ENCODE measurements around the gene SLC4A5. TPM values are rescaled to one million over a fixed set of nuclear protein-coding genes. Genes with fewer than 3 reads are reported as not detected.

The SLC4A5 gene
- total RNA-seq, 4 donors from 2014 or later = 3.2 to 30.4 (median 4.2) TPM

DNA sequence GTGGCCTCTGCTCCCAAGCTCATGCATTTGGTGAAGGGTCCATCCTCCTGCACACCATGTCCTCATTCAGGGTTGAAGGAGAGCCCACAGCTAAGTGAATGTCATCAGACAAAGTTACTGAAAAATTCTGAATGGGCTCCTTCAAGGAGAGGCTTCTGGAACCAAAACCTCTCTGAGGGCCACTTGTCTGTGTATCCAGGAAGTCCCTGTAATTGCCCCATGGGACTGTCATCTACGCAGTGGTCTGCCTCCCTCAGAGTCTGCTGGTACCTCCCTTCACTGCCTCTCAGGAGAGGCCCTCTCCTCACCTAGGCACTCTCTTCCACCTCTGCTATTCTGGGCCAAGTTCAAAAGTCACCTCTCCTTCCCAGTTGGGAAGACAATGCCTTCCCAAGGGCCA lies 68.0 kb downstream of the SLC4A5 start:
- Histone ChIP-seq H3K4me1 (no peaks in the 10 kb centered on the region), H3K27ac (no peak overlapping the region), H3K36me3 (no peaks in the 10 kb centered on the region), H3K9me3 (no peaks in the 10 kb centered on the region), H3K4me3 (no peak overlapping the region), H3K27me3 (no peaks in the 10 kb centered on the region)
- DNase-seq (ENCODE audit: low spot score in 2 of 2) = no peak
- WGBS = 89% methylated on average over 1 of the region's 1 CpG
- TF ChIP-seq POLR2AphosphoS5 (IDR thresholded peaks at IDR 0.05) = no peak
- TF ChIP-seq EP300 (IDR thresholded peaks at IDR 0.05) = no peak
- no peak for TF ChIP-seq POLR2A (IDR thresholded peaks at IDR 0.05)
- TF ChIP-seq, protein P1, sequence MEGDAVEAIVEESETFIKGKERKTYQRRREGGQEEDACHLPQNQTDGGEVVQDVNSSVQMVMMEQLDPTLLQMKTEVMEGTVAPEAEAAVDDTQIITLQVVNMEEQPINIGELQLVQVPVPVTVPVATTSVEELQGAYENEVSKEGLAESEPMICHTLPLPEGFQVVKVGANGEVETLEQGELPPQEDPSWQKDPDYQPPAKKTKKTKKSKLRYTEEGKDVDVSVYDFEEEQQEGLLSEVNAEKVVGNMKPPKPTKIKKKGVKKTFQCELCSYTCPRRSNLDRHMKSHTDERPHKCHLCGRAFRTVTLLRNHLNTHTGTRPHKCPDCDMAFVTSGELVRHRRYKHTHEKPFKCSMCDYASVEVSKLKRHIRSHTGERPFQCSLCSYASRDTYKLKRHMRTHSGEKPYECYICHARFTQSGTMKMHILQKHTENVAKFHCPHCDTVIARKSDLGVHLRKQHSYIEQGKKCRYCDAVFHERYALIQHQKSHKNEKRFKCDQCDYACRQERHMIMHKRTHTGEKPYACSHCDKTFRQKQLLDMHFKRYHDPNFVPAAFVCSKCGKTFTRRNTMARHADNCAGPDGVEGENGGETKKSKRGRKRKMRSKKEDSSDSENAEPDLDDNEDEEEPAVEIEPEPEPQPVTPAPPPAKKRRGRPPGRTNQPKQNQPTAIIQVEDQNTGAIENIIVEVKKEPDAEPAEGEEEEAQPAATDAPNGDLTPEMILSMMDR (IDR thresholded peaks at IDR 0.05) = no peak

DNA sequence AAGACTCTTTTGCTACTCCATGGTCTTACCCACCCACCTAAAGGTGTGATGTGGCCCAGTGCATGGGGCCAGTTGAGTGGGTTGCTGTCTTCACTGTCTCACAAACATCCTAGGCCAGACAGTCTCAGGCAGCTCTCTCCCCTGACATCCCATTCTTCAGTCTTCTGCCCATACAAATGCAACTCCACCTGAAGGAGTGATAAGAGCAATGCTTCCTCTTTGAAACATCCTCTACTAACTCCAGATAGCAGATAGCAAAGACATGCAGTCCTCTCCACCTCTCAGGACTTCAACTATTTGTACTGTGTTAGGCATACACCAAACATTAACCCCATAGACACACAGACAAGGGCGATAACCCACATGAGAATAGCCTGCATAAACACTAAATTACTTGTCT lies 73.5 kb downstream of the SLC4A5 start:
- TF ChIP-seq EP300 (IDR thresholded peaks at IDR 0.05) (no peak), POLR2AphosphoS5 (IDR thresholded peaks at IDR 0.05) (no peak), POLR2A (IDR thresholded peaks at IDR 0.05) (no peak)
- TF ChIP-seq, protein P1 (IDR thresholded peaks at IDR 0.05) = no peak
- H3K27ac ChIP-seq = no peak overlapping the region
- no peaks in the 10 kb centered on the region for H3K9me3 ChIP-seq
- H3K4me3 ChIP-seq = no peak overlapping the region
- no peak for DNase-seq (ENCODE audit: low spot score in 2 of 2)
- 81% methylated on average over 1 of the region's 1 CpG for WGBS
- H3K36me3 ChIP-seq = peaks cover 3% of the 10 kb centered on the region
- no peaks in the 10 kb centered on the region for H3K27me3 ChIP-seq
- H3K4me1 ChIP-seq = no peaks in the 10 kb centered on the region

DNA sequence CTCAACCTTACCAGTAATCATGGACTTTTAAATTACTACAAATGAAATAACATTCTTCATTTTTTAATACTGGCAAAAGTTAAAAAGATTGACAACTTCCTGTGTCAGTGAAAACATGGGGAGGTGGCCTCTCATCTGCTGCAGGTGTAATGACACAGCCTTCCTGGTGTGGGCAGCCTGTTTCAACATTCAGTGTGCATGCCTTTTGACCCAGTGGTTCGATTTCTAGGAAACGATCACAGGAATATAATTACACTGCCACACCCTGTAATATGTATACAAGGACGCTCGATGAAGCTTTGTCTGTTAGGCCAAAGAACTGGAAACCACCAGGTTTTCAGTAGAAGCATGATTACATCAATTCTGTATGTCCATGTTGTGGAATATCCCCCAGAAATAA lies 76.1 kb downstream of the SLC4A5 start:
- Histone ChIP-seq H3K4me3 (no peak overlapping the region), H3K27ac (no peak overlapping the region), H3K36me3 (peaks cover 3% of the 10 kb centered on the region), H3K4me1 (no peaks in the 10 kb centered on the region), H3K27me3 (no peaks in the 10 kb centered on the region), H3K9me3 (no peaks in the 10 kb centered on the region)
- WGBS = 23% methylated on average over 4 of the region's 4 CpGs
- DNase-seq (ENCODE audit: low spot score in 2 of 2) = no peak
- no peak for TF ChIP-seq POLR2A (IDR thresholded peaks at IDR 0.05)
- TF ChIP-seq, protein P1 (IDR thresholded peaks at IDR 0.05) = peak in 1 of 2 donors; percentile 13

DNA sequence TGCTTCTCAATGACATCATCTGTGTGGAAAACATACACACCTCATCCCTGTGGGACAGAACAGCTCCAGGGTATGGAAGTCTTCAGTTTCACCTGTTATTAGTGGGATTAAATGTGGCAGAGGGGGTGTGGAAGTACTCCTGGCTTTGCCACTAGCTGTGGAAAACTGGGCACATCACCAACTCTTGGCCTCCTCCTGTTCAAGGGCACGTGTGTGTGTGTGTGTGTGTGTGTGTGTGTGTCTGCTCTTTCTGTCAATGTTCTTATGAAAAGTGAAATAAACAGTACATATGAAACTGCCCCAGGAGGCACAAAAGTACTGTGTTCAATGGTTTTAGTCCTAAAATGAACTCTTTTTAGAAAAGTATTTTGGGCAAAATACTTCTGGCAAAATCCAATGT lies 78.9 kb downstream of the SLC4A5 start:
- no peak overlapping the region for H3K4me3 ChIP-seq
- DNase-seq (ENCODE audit: low spot score in 2 of 2) = no peak
- no peaks in the 10 kb centered on the region for H3K27me3 ChIP-seq
- H3K4me1 ChIP-seq = no peaks in the 10 kb centered on the region
- 11% methylated on average over 1 of the region's 1 CpG for WGBS
- H3K36me3 ChIP-seq = peaks cover 3% of the 10 kb centered on the region
- no peak overlapping the region for H3K27ac ChIP-seq
- no peak for TF ChIP-seq POLR2A (IDR thresholded peaks at IDR 0.05)
- no peak for TF ChIP-seq EP300 (IDR thresholded peaks at IDR 0.05)
- no peak for TF ChIP-seq POLR2AphosphoS5 (IDR thresholded peaks at IDR 0.05)
- TF ChIP-seq, protein P1 (IDR thresholded peaks at IDR 0.05) = no peak
- no peaks in the 10 kb centered on the region for H3K9me3 ChIP-seq

DNA sequence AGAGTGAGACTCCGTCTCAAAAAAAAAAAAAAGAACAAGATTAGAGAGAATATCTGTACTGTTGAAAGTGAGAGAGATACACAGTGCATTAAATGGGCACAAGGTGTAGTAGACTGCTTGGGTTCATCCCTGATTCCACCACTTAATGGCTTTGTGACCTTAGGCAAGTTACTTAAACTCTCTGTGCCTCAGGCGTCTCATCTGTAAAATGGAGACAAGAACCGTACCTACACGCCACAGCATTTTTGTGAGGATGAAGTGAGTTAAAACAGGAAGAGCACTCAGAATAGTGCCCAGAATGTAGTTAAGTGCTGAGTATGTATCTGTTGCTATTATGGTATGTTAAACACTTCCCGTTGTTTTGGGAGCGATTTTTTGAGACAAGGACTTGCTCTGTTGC lies 80.5 kb downstream of the SLC4A5 start:
- H3K27me3 ChIP-seq = no peaks in the 10 kb centered on the region
- peaks cover 10% of the 10 kb centered on the region for H3K36me3 ChIP-seq
- TF ChIP-seq POLR2A (IDR thresholded peaks at IDR 0.05) (no peak), POLR2AphosphoS5 (IDR thresholded peaks at IDR 0.05) (no peak), EP300 (IDR thresholded peaks at IDR 0.05) (no peak)
- TF ChIP-seq, protein P1 (IDR thresholded peaks at IDR 0.05) = no peak
- no peaks in the 10 kb centered on the region for H3K4me1 ChIP-seq
- H3K27ac ChIP-seq = no peak overlapping the region
- DNase-seq (ENCODE audit: low spot score in 2 of 2) = no peak
- H3K9me3 ChIP-seq = no peaks in the 10 kb centered on the region
- H3K4me3 ChIP-seq = no peak overlapping the region
- 97% methylated on average over 6 of the region's 6 CpGs for WGBS
